CD4-positive, alpha-beta T cell (primary cell): ENCODE results near the gene ZMAT5. TPM values are rescaled to one million over a fixed set of nuclear protein-coding genes. Genes with fewer than 3 reads are reported as not detected.

Experiments
- ATAC-seq: fragments of 200-7000 bp; cut with Tn5 transposase; one replicate; pipeline ENCODE4 v1.10.0; 2022; ENCODE audit warnings: mild to moderate bottlenecking; ENCODE audit not compliant: poor library complexity
- CTCF ChIA-PET: fragments of 350-600 bp; sonication (Branson Sonifier 250); formaldehyde crosslinking; loops from one replicate; lab custom pipeline; 2021; ENCODE audit warnings: antibody characterized with exemption, inconsistent platforms; lab: Charles Lee
- POLR2A ChIA-PET: fragments of 350-600 bp; sonication (Branson Sonifier 250); formaldehyde crosslinking; loops from one replicate; lab custom pipeline; 2021; ENCODE audit warnings: antibody characterized with exemption, inconsistent platforms; lab: Charles Lee
- DNase-seq, 14 experiments: peaks; one replicate each; pipeline ENCODE4 v3.0.0-alpha.2; 2013 to 2020; ENCODE audit warnings: mixed read lengths in 2 of 14
- H3K27ac ChIP-seq, 2 donors: one replicate each; pipeline versions ENCODE4 v1.5.1 to v1.7.0; 2013; ENCODE audit warnings: low read length in 2 of 2, low read depth in 1 of 2, mild to moderate bottlenecking in 1 of 2
- H3K27me3 ChIP-seq, 2 experiments: 1 replicate in 1 of 2; 2 replicates in 1 of 2; pipeline versions ENCODE4 v1.6.1 to v1.7.0; 2013; ENCODE audit warnings: low read length in 2 of 2, control low read depth in 1 of 2, mild to moderate bottlenecking in 1 of 2, moderate library complexity in 1 of 2; ENCODE audit not compliant: insufficient read depth in 2 of 2, control insufficient read depth in 1 of 2
- H3K36me3 ChIP-seq: one replicate; pipeline ENCODE4 v1.6.1; 2013; ENCODE audit warnings: low read length, control low read depth; ENCODE audit not compliant: insufficient read depth
- H3K4me1 ChIP-seq: one replicate; pipeline ENCODE4 v1.6.1; 2013; ENCODE audit warnings: low read length, control low read depth; ENCODE audit not compliant: insufficient read depth
- H3K4me3 ChIP-seq: one replicate; pipeline ENCODE4 v1.5.1; 2013; ENCODE audit warnings: mild to moderate bottlenecking, low read length, moderate library complexity
- H3K9me3 ChIP-seq, 2 experiments: 1 replicate in 1 of 2; 2 replicates in 1 of 2; pipeline versions ENCODE4 v1.6.1 to v1.7.0; 2013; ENCODE audit warnings: low read length in 2 of 2, mild to moderate bottlenecking in 2 of 2, control low read depth in 1 of 2, moderate library complexity in 1 of 2; ENCODE audit not compliant: control insufficient read depth in 1 of 2, insufficient read depth in 1 of 2
- H3K27ac Mint-ChIP-seq: one replicate; pipeline ENCODE4 v1.8.0; 2020; ENCODE audit warnings: mixed read lengths
- H3K27me3 Mint-ChIP-seq: one replicate; pipeline ENCODE4 v1.8.0; 2021; ENCODE audit warnings: mixed read lengths
- H3K36me3 Mint-ChIP-seq: one replicate; pipeline ENCODE4 v1.8.0; 2021; ENCODE audit warnings: low read depth, mixed read lengths
- H3K4me1 Mint-ChIP-seq: one replicate; pipeline ENCODE4 v1.8.0; 2021; ENCODE audit warnings: low read depth, mixed read lengths
- H3K4me3 Mint-ChIP-seq: one replicate; pipeline ENCODE4 v1.8.0; 2020; ENCODE audit warnings: mild to moderate bottlenecking, mixed read lengths
- H3K9me3 Mint-ChIP-seq: one replicate; pipeline ENCODE4 v1.8.0; 2020; ENCODE audit warnings: mixed read lengths
- CTCF ChIP-seq: fragments of 200-600 bp; IDR thresholded peaks from one replicate; pipeline ENCODE4 v1.8.0; 2022; ENCODE audit warnings: antibody characterized with exemption, mild to moderate bottlenecking
- intact Hi-C, 2 experiments: fragments of 100-400 bp; cut with DNase I in 1 of 2; cut with micrococcal nuclease in 1 of 2; formaldehyde crosslinking; loops; one replicate each; pipeline versions ENCODE4 v1.15.1 to v1.9.0; 2023 to 2025; cut with DNase I, micrococcal nuclease
- total RNA-seq, 174 experiments: library from RNA in 2 of 174; stranded (reverse) in 2 of 174; gene quantifications; one replicate each; pipeline ENCODE4 v1.2.3 and lab custom pipeline; 2021 to 2026

The ZMAT5 gene
- total RNA-seq, 2 experiments from 2014 or later, result 5.6 to 6.6 TPM

- Mint-ChIP-seq H3K27me3 (no peaks in the 10 kb centered on the region), H3K4me3 (no peak overlapping the region), H3K4me1 (peaks cover 14% of the 10 kb centered on the region), H3K36me3 (peaks cover 37% of the 10 kb centered on the region), H3K9me3 (no peaks in the 10 kb centered on the region), H3K27ac (no peak overlapping the region)
- Histone ChIP-seq H3K4me3 (no peak overlapping the region), H3K36me3 (peaks cover 18% of the 10 kb centered on the region), H3K4me1 (peaks cover 18% of the 10 kb centered on the region), H3K27ac (peak overlapping the region in 1 of 2 donors; percentile 23), H3K27me3 (no peaks in the 10 kb centered on the region), H3K9me3 (no peaks in the 10 kb centered on the region)
- intact Hi-C loops, result no loop called here
- ChIA-PET CTCF (no interaction called here), POLR2A (interaction anchor here (1.9 kb wide), 1 partner anchor 15 kb away, joined by 8 read pairs; the partner anchor contains the start of genes UQCR10 and ZMAT5)
- TF ChIP-seq CTCF, result no peak
- DNase-seq, result no peak
- no peak for ATAC-seq
Observed at GRCh38 chr22:29751669-29752068, 15.1 kb downstream of the ZMAT5 start.

- CTCF ChIA-PET, result no interaction called here
Observed at GRCh38 chr22:29750559-29751538, 16.0 kb downstream of the ZMAT5 start.

GRCh38 chr22:29750029-29750428, 16.8 kb downstream of the ZMAT5 start:
- intact Hi-C loops, result no loop called here
- no peak for DNase-seq
- no peak overlapping the region for H3K27ac Mint-ChIP-seq

More at GRCh38 chr22:29750559-29751538, 16.0 kb downstream of the ZMAT5 start:
- peaks cover 20% of the 10 kb centered on the region for H3K36me3 ChIP-seq
- peaks cover 42% of the 10 kb centered on the region for H3K36me3 Mint-ChIP-seq
- H3K27me3 ChIP-seq, result no peaks in the 10 kb centered on the region
- H3K4me3 ChIP-seq, result no peak overlapping the region
- H3K27me3 Mint-ChIP-seq, result no peaks in the 10 kb centered on the region
- TF ChIP-seq CTCF, result no peak
- H3K27ac Mint-ChIP-seq, result peak overlapping the region; percentile 83
- H3K9me3 Mint-ChIP-seq, result no peaks in the 10 kb centered on the region
- ATAC-seq (peak; percentile 61), DNase-seq (peak in 4 of 14 experiments; percentile 14 to 58 (median 56))
- H3K4me3 Mint-ChIP-seq, result no peak overlapping the region
- POLR2A ChIA-PET, result interaction anchor here (1.9 kb wide), 1 partner anchor 16 kb away, joined by 8 read pairs; the partner anchor contains the start of genes UQCR10 and ZMAT5
- H3K4me1 Mint-ChIP-seq, result peaks cover 14% of the 10 kb centered on the region
- H3K27ac ChIP-seq, result peak overlapping the region in 1 of 2 donors; percentile 23
- intact Hi-C loops, result no loop called here
- peaks cover 18% of the 10 kb centered on the region for H3K4me1 ChIP-seq
- H3K9me3 ChIP-seq, result no peaks in the 10 kb centered on the region

More at GRCh38 chr22:29750029-29750428, 16.8 kb downstream of the ZMAT5 start:
- H3K9me3 Mint-ChIP-seq, result no peaks in the 10 kb centered on the region
- H3K36me3 Mint-ChIP-seq, result peaks cover 46% of the 10 kb centered on the region
- ChIA-PET CTCF (no interaction called here), POLR2A (no interaction called here)
- peaks cover 18% of the 10 kb centered on the region for H3K4me1 ChIP-seq
- no peaks in the 10 kb centered on the region for H3K9me3 ChIP-seq
- no peak for ATAC-seq
- no peak for TF ChIP-seq CTCF
- peaks cover 14% of the 10 kb centered on the region for H3K4me1 Mint-ChIP-seq
- no peak overlapping the region for H3K4me3 ChIP-seq
- peaks cover 29% of the 10 kb centered on the region for H3K36me3 ChIP-seq
- no peaks in the 10 kb centered on the region for H3K27me3 Mint-ChIP-seq
- peak overlapping the region in 1 of 2 donors; percentile 22 for H3K27ac ChIP-seq
- no peaks in the 10 kb centered on the region for H3K27me3 ChIP-seq
- no peak overlapping the region for H3K4me3 Mint-ChIP-seq
